Measurements from ENCODE around the gene GRAP.
"Not testable (repeated sequence)": the region's sequence is repeated elsewhere in the genome, so short reads cannot be mapped to it uniquely, and the experiment has no call there.

GRAP gene

GRCh38 chr17:19036186-19036585, 10.6 kb downstream of the GRAP start:
- H3K36me3 ChIP-seq (ENCODE audit: insufficient read depth, low read length); DNase-seq (ENCODE audit: low read depth, low spot score); H3K27ac ChIP-seq; H3K9ac ChIP-seq (ENCODE audit: insufficient read length); H3K9me3 ChIP-seq (ENCODE audit: low read depth, low read length); H3K4me3 ChIP-seq: not testable (repeated sequence)

DNA sequence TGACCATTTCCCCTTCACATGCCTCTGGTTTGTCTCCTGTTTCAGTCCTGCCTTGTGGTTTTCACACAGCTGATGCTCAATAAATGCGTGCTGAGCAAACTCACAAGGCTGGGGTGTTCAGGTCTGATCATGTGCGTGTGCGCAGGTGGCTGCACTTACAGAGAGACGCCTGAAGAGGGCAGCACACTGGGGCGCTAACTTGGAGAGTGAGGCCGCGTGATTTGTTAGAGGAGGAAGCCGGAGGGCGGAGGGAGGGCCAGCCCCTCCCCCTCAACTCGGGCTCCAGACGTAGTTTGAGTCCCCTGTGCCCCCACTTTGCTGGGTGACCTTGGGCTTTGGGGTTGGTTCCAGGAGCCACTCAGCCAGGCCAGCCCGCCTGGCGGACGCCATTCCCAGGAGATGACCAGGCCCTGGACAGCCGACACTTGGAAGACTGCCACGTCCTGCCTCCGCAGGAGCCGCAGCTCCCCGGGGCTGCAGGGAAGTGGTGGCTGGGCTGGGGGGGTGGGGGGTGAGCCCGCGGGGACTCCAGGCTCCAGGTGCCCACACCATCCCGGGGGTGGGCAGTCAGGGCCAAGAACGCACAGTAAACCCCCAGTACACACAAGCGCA, 14.3 kb downstream of the GRAP start:
- H3K27ac ChIP-seq; DNase-seq (ENCODE audit: low read depth, low spot score); H3K9me3 ChIP-seq (ENCODE audit: low read depth, low read length); H3K36me3 ChIP-seq (ENCODE audit: insufficient read depth, low read length); H3K4me3 ChIP-seq; H3K9ac ChIP-seq (ENCODE audit: insufficient read length): not testable (repeated sequence)

- not testable (repeated sequence) for H3K36me3 ChIP-seq (ENCODE audit: insufficient read depth, low read length); H3K9me3 ChIP-seq (ENCODE audit: low read depth, low read length); H3K9ac ChIP-seq (ENCODE audit: insufficient read length); DNase-seq (ENCODE audit: low read depth, low spot score); H3K27ac ChIP-seq; H3K4me3 ChIP-seq
Measured at GRCh38 chr17:19031729-19032128, 15.0 kb downstream of the GRAP start.

- not testable (repeated sequence) for DNase-seq (ENCODE audit: low read depth, low spot score); H3K27ac ChIP-seq; H3K36me3 ChIP-seq (ENCODE audit: insufficient read depth, low read length); H3K9ac ChIP-seq (ENCODE audit: insufficient read length); H3K4me3 ChIP-seq; H3K9me3 ChIP-seq (ENCODE audit: low read depth, low read length)
Measured at GRCh38 chr17:19030771-19031449, 15.8 kb downstream of the GRAP start.

DNA sequence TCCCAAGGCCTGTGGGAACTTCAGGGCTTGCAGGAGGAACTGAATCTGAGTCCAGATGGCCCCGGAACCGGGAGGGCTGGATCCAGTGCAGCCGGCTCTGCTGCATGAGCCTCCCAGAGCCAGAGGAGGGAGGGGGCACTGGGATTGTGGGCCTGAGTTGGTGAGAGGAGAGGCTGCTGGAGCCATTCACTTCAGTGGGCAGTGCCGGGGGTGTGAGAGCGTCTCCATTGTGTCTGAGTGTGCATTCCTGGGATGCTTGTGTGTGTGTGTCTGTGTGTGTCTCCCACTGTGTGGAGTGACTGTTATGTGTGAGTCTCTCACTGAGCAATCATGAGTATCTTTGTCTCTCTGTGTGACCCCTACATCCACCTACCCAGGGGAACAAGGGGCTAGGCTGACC, 17.0 kb downstream of the GRAP start:
- not testable (repeated sequence) for H3K36me3 ChIP-seq (ENCODE audit: insufficient read depth, low read length); H3K9ac ChIP-seq (ENCODE audit: insufficient read length); H3K9me3 ChIP-seq (ENCODE audit: low read depth, low read length); H3K4me3 ChIP-seq; DNase-seq (ENCODE audit: low read depth, low spot score); H3K27ac ChIP-seq

- H3K36me3 ChIP-seq (ENCODE audit: insufficient read depth, low read length); H3K4me3 ChIP-seq; DNase-seq (ENCODE audit: low read depth, low spot score); H3K27ac ChIP-seq; H3K9me3 ChIP-seq (ENCODE audit: low read depth, low read length); H3K9ac ChIP-seq (ENCODE audit: insufficient read length): not testable (repeated sequence)
Measured at GRCh38 chr17:19028671-19029070, 18.1 kb downstream of the GRAP start.

GRCh38 chr17:19024101-19025078, 22.4 kb downstream of the GRAP start:
- no peak for DNase-seq (ENCODE audit: low read depth, low spot score)

GRCh38 chr17:19023209-19023999, 23.4 kb downstream of the GRAP start:
- no peak for TF ChIP-seq EZH2 (IDR thresholded peaks at IDR 0.05)
- no peak for TF ChIP-seq FOXP2 (optimal IDR thresholded peaks at IDR 0.05; ENCODE audit: control extremely low read depth, extremely low read length, insufficient read depth)
- no peak for TF ChIP-seq POLR2AphosphoS5 (IDR thresholded peaks at IDR 0.05; ENCODE audit: borderline replicate concordance, low read depth, low read length)

More at GRCh38 chr17:19024101-19025078, 22.4 kb downstream of the GRAP start:
- no peaks in the 10 kb centered on the region for H3K9me3 ChIP-seq (ENCODE audit: low read depth, low read length)
- H3K4me3 ChIP-seq, result no peak overlapping the region
- H3K9ac ChIP-seq (ENCODE audit: insufficient read length), result no peak overlapping the region
- no peaks in the 10 kb centered on the region for H3K36me3 ChIP-seq (ENCODE audit: insufficient read depth, low read length)
- TF ChIP-seq POLR2AphosphoS5 (IDR thresholded peaks at IDR 0.05; ENCODE audit: borderline replicate concordance, low read depth, low read length), result no peak
- H3K27ac ChIP-seq, result no peak overlapping the region

GRCh38 chr17:19022747-19023146, 24.0 kb downstream of the GRAP start:
- Histone ChIP-seq H3K27ac (no peak overlapping the region), H3K9me3 (ENCODE audit: low read depth, low read length) (no peaks in the 10 kb centered on the region), H3K36me3 (ENCODE audit: insufficient read depth, low read length) (no peaks in the 10 kb centered on the region), H3K9ac (ENCODE audit: insufficient read length) (no peak overlapping the region), H3K4me3 (no peak overlapping the region)
- DNase-seq (ENCODE audit: low read depth, low spot score), result no peak
- TF ChIP-seq EZH2 (IDR thresholded peaks at IDR 0.05) (no peak), POLR2AphosphoS5 (IDR thresholded peaks at IDR 0.05; ENCODE audit: borderline replicate concordance, low read depth, low read length) (no peak), FOXP2 (optimal IDR thresholded peaks at IDR 0.05; ENCODE audit: control extremely low read depth, extremely low read length, insufficient read depth) (no peak)

More at GRCh38 chr17:19023209-19023999, 23.4 kb downstream of the GRAP start:
- Histone ChIP-seq H3K9me3 (ENCODE audit: low read depth, low read length) (no peaks in the 10 kb centered on the region), H3K9ac (ENCODE audit: insufficient read length) (no peak overlapping the region), H3K27ac (no peak overlapping the region), H3K36me3 (ENCODE audit: insufficient read depth, low read length) (no peaks in the 10 kb centered on the region), H3K4me3 (no peak overlapping the region)
- no peak for DNase-seq (ENCODE audit: low read depth, low spot score)

Data from SK-N-MC (cell line).